Ureter (tissue), 1 donor: ENCODE results near the gene MSX2. TPM values are rescaled to one million over a fixed set of nuclear protein-coding genes. Genes with fewer than 3 reads are reported as not detected.

ENCODE experiments used
- DNase-seq: peaks from one replicate; pipeline ENCODE4 v3.0.0-alpha.2; 2020; ENCODE audit warnings: low spot score
- total RNA-seq: library from RNA; stranded (reverse); gene quantifications from one replicate; pipeline ENCODE4 v1.2.4, GENCODE V29; 2023
- donor health status: DM: yes; HTN: yes; CAD: no.

The MSX2 gene
- total RNA-seq, 1 donor from 2014 or later: 29.5 TPM

DNA sequence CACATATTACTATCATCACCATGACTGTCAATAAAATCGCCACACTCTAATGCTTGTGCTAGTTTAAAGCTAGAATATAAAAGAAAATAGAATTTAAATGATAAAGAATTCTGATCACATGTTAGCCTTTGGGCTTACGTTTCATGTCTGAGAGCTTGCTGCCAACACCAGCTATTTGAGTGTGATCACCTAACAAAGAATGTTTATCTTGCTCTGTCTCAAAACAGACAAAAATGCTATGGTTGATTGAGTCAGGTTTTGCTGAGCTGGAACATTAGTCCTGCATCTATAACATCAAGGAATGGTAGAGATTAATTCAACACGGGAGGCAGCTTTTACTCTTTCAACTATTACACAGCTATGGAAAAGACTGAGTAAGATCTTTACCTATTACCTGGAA, 50.7 kb downstream of the MSX2 start:
- DNase-seq: no peak

- no peak for DNase-seq
Measured at GRCh38 chr5:174777111-174777510, 52.7 kb downstream of the MSX2 start.

- DNase-seq: no peak
Measured at GRCh38 chr5:174777583-174777982, 53.2 kb downstream of the MSX2 start.
